Osteocyte (in vitro differentiated cells): ENCODE results near the gene TMEM59L. TPM values are rescaled to one million over a fixed set of nuclear protein-coding genes. Genes with fewer than 3 reads are reported as not detected.

Experiments
- DNase-seq: peaks from one replicate; pipeline ENCODE4 v3.0.0; 2021; ENCODE audit warnings: mixed read lengths; ENCODE audit not compliant: unreplicated experiment; ENCODE audit errors: extremely low spot score
- H3K27ac Mint-ChIP-seq: one replicate; pipeline ENCODE4 v1.8.0; 2021; ENCODE audit warnings: mild to moderate bottlenecking, mixed read lengths; ENCODE audit not compliant: unreplicated experiment
- H3K27me3 Mint-ChIP-seq: one replicate; pipeline ENCODE4 v1.8.0; 2021; ENCODE audit warnings: mixed read lengths; ENCODE audit not compliant: unreplicated experiment
- H3K36me3 Mint-ChIP-seq: one replicate; pipeline ENCODE4 v1.8.0; 2021; ENCODE audit warnings: mixed read lengths; ENCODE audit not compliant: unreplicated experiment
- H3K4me1 Mint-ChIP-seq: one replicate; pipeline ENCODE4 v1.8.0; 2021; ENCODE audit warnings: mixed read lengths; ENCODE audit not compliant: unreplicated experiment
- H3K4me3 Mint-ChIP-seq: one replicate; pipeline ENCODE4 v1.8.0; 2021; ENCODE audit warnings: mild to moderate bottlenecking, moderate library complexity, mixed read lengths; ENCODE audit not compliant: unreplicated experiment
- H3K9me3 Mint-ChIP-seq: one replicate; pipeline ENCODE4 v1.8.0; 2021; ENCODE audit warnings: mixed read lengths; ENCODE audit not compliant: unreplicated experiment
- CTCF ChIP-seq: fragments of 200-600 bp; sonication (generic); IDR thresholded peaks from 2 replicates; pipeline ENCODE4 v1.5.0; 2021; ENCODE audit warnings: antibody characterized with exemption, mild to moderate bottlenecking, moderate library complexity
- total RNA-seq: library from RNA; stranded (reverse); gene quantifications from 2 replicates; pipeline ENCODE4 v1.2.1, GENCODE V29; 2021

Gene TMEM59L
- total RNA-seq, 1 donor from 2014 or later: 5.9 TPM

DNA sequence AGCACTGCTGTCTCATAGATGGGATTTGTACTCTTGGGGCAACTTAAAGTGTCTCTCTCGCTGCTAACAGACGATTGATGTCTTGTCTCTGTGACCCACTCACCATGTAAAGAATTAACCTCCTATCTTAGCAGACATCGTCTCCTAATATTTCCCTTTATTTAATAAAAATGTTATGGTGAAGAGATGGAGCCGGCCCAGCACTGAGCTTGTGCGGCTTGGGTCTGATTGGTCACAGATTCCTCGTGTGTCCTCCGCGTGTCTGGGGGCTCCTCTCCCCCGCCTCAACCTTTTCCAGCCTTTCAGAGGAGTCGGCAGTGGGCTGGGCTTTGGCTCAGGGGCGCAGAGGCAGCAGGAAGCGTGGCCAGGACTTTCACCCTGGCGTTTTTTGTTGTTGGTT is 57.6 kb downstream of the TMEM59L start:
- Mint-ChIP-seq H3K27ac (no peak overlapping the region), H3K36me3 (peaks cover 12% of the 10 kb centered on the region), H3K9me3 (no peaks in the 10 kb centered on the region), H3K4me1 (peaks cover 6% of the 10 kb centered on the region), H3K4me3 (no peak overlapping the region), H3K27me3 (no peaks in the 10 kb centered on the region)
- no peak for DNase-seq
- no peak for TF ChIP-seq CTCF

Other genes with a start within 250 kb of the TMEM59L start
- gene GDF15, start 226.7 kb upstream of the TMEM59L start, total RNA-seq: 41.9 and 47.9 TPM in 2 replicates
- gene LRRC25, start 215.2 kb upstream of the TMEM59L start, total RNA-seq: 0.16 TPM in 1 of 2 replicates, not detected in the other
- gene SSBP4, start 193.5 kb upstream of the TMEM59L start, total RNA-seq: 82.9 and 102 TPM in 2 replicates
- gene ISYNA1, start 174.7 kb upstream of the TMEM59L start, total RNA-seq: 159 and 178 TPM in 2 replicates
- gene ELL, start 90.8 kb upstream of the TMEM59L start, total RNA-seq: 17.6 and 18.3 TPM in 2 replicates
- gene FKBP8, start 69.3 kb upstream of the TMEM59L start, total RNA-seq: 242 and 253 TPM in 2 replicates
- 66.5 and 70.6 TPM in 2 replicates for gene KXD1, start 55.0 kb upstream of the TMEM59L start, total RNA-seq
- gene UBA52, start 41.0 kb upstream of the TMEM59L start, total RNA-seq: 1,032 and 1,081 TPM in 2 replicates
- 55.7 and 59.4 TPM in 2 replicates for gene REX1BD, start 24.1 kb upstream of the TMEM59L start, total RNA-seq
- 17.0 and 18.7 TPM in 2 replicates for gene CRLF1, start 6.1 kb upstream of the TMEM59L start, total RNA-seq
- gene KLHL26, start 24.2 kb downstream of the TMEM59L start, total RNA-seq: 12.4 and 13.2 TPM in 2 replicates
- 24.0 and 25.7 TPM in 2 replicates for gene CRTC1, start 70.8 kb downstream of the TMEM59L start, total RNA-seq
- gene COMP, start 178.4 kb downstream of the TMEM59L start, total RNA-seq: 0.13 and 0.57 TPM in 2 replicates
- gene UPF1, start 219.1 kb downstream of the TMEM59L start, total RNA-seq: 58.0 and 64.2 TPM in 2 replicates